GM12891 (cell line): ENCODE data around the gene C1orf159. TPM values are rescaled to one million over a fixed set of nuclear protein-coding genes. Genes with fewer than 3 reads are reported as not detected.

ENCODE experiments used
- DNase-seq: peaks from one replicate; pipeline ENCODE4 v3.0.0; 2011; ENCODE audit warnings: low spot score; ENCODE audit not compliant: insufficient read length
- FAIRE-seq: peaks from 2 replicates; lab custom pipeline; 2011; peaks lifted over from hg19 to GRCh38; lab: Jason Lieb, UNC
- PAX5 ChIP-seq: IDR thresholded peaks from 2 replicates; pipeline ENCODE4 v1.6.1; 2011; ENCODE audit warnings: low read length, moderate library complexity, mild to moderate bottlenecking; ENCODE audit not compliant: insufficient read depth, severe bottlenecking
- POLR2A ChIP-seq: IDR thresholded peaks from 2 replicates; pipeline ENCODE4 v1.6.1; 2011; ENCODE audit warnings: low read depth, low read length, control low read depth
- POLR2AphosphoS5 ChIP-seq: IDR thresholded peaks from 2 replicates; pipeline ENCODE4 v1.6.1; 2011; ENCODE audit warnings: low read depth, low read length, control low read depth
- POU2F2 ChIP-seq: IDR thresholded peaks from 2 replicates; pipeline ENCODE4 v1.6.1; 2011; ENCODE audit warnings: low read depth, mild to moderate bottlenecking, control low read depth, low read length, moderate library complexity
- SPI1 ChIP-seq: IDR thresholded peaks from 2 replicates; pipeline ENCODE4 v1.6.1; 2011; ENCODE audit warnings: low read depth, low read length, control low read depth
- TAF1 ChIP-seq: IDR thresholded peaks from 2 replicates; pipeline ENCODE4 v1.6.1; 2011; ENCODE audit warnings: low read depth, low read length, control low read depth
- polyA plus RNA-seq: library from polyadenylated mRNA; unstranded; fragments of >200 nt; gene quantifications from one replicate; pipeline ENCODE4 v1.2.1, GENCODE V29; 2012; ENCODE audit warnings: low read depth, missing spikeins, inconsistent platforms; ENCODE audit not compliant: missing spikeins

Gene C1orf159
- polyA plus RNA-seq, result 7.1 TPM

- FAIRE-seq (peak; percentile 95), DNase-seq (peak; percentile 99)
- TF ChIP-seq POLR2A (no peak), TAF1 (no peak), POU2F2 (no peak), SPI1 (no peak), POLR2AphosphoS5 (no peak), PAX5 (no peak)
These were observed at the start of gene C1orf159 for GRCh38 chr1:1115786-1116700. TSS of gene C1orf159 (minus strand) at chr1:1116089. CDS start at chr1:1091543, 24,546 bp downstream.

GRCh38 chr1:1165485-1165884 is 49.6 kb upstream of the C1orf159 start:
- FAIRE-seq, result no peak

GRCh38 chr1:1164701-1165451 is 49.0 kb upstream of the C1orf159 start:
- FAIRE-seq, result no peak
- TF ChIP-seq POLR2AphosphoS5 (no peak), PAX5 (no peak), POLR2A (no peak), SPI1 (no peak), POU2F2 (no peak), TAF1 (no peak)
- DNase-seq, result no peak

More at GRCh38 chr1:1165485-1165884, 49.6 kb upstream of the C1orf159 start:
- DNase-seq, result no peak
- no peak for TF ChIP-seq SPI1

GRCh38 chr1:1164361-1164700 is 48.4 kb upstream of the C1orf159 start:
- DNase-seq, result no peak
- no peak for FAIRE-seq
- TF ChIP-seq POLR2AphosphoS5, result no peak

GRCh38 chr1:1163538-1164070 is 47.7 kb upstream of the C1orf159 start:
- FAIRE-seq (no peak), DNase-seq (no peak)
- TF ChIP-seq POLR2AphosphoS5, result no peak
- TF ChIP-seq POU2F2, result no peak

- TF ChIP-seq POLR2A (no peak), PAX5 (no peak), POU2F2 (no peak), TAF1 (no peak), POLR2AphosphoS5 (no peak), SPI1 (no peak)
- DNase-seq, result no peak
- FAIRE-seq, result no peak
These were observed 47.0 kb upstream of the C1orf159 start for GRCh38 chr1:1162597-1163537.

- no peak for FAIRE-seq
These were observed 45.8 kb upstream of the C1orf159 start for GRCh38 chr1:1161683-1162079.

GRCh38 chr1:1161078-1161682 is 45.3 kb upstream of the C1orf159 start:
- DNase-seq (no peak), FAIRE-seq (no peak)
- TF ChIP-seq POLR2AphosphoS5, result no peak
- TF ChIP-seq POU2F2, result no peak
- no peak for TF ChIP-seq PAX5
- no peak for TF ChIP-seq SPI1
- TF ChIP-seq POLR2A, result no peak
- TF ChIP-seq TAF1, result no peak

More at GRCh38 chr1:1161683-1162079, 45.8 kb upstream of the C1orf159 start:
- no peak for DNase-seq
- TF ChIP-seq POLR2A (no peak), SPI1 (no peak), POLR2AphosphoS5 (no peak), POU2F2 (no peak), PAX5 (no peak), TAF1 (no peak)

- FAIRE-seq (no peak), DNase-seq (no peak)
- TF ChIP-seq PAX5, result no peak
- no peak for TF ChIP-seq SPI1
- no peak for TF ChIP-seq TAF1
These were observed 44.5 kb upstream of the C1orf159 start for GRCh38 chr1:1160281-1160930.
